Adrenal gland (tissue), 12 donors: ENCODE measurements around the gene TMCC2. TPM values are rescaled to one million over a fixed set of nuclear protein-coding genes. Genes with fewer than 3 reads are reported as not detected.
A peak's percentile ranks its signal among the peaks of the same experiment; 100 is the strongest.

Experiments
- DNase-seq, 7 donors: peaks; one replicate each; pipeline ENCODE4 v3.0.0-alpha.2; 2019 to 2020
- H3K27ac ChIP-seq, 5 donors: fragments of 200-600 bp; sonication (generic) in 4 of 5; 1 replicate in 3 of 5; 2 replicates in 2 of 5; pipeline versions ENCODE4 v1.5.1 to v1.8.0; 2016 to 2020; ENCODE audit warnings: mild to moderate bottlenecking in 1 of 5
- H3K27me3 ChIP-seq: fragments of 200-600 bp; 2 replicates; pipeline ENCODE4 v1.8.0; 2021
- H3K36me3 ChIP-seq, 2 donors: fragments of 200-600 bp; replicated peaks in 1 of 2; 1 replicate in 1 of 2; 2 replicates in 1 of 2; pipeline versions ENCODE4 v1.5.1 to v1.8.0; 2018 to 2022
- H3K4me1 ChIP-seq, 2 donors: fragments of 200-600 bp; replicated peaks in 1 of 2; 1 replicate in 1 of 2; 2 replicates in 1 of 2; pipeline versions ENCODE4 v1.5.1 to v1.8.0; 2018 to 2021
- H3K4me3 ChIP-seq, 4 donors: fragments of 200-600 bp; sonication (generic) in 3 of 4; one replicate each; pipeline ENCODE4 v1.5.1; 2016 to 2018
- H3K9me3 ChIP-seq, 3 donors: fragments of 200-600 bp; sonication (generic) in 1 of 3; replicated peaks in 1 of 3; 1 replicate in 2 of 3; 2 replicates in 1 of 3; pipeline versions ENCODE4 v1.5.1 to v1.8.0; 2016 to 2021
- POLR2A ChIP-seq, 2 donors: fragments of 450-650 bp; IDR thresholded peaks; one replicate each; pipeline ENCODE4 v1.6.1; 2017; ENCODE audit warnings: antibody characterized with exemption in 2 of 2, mild to moderate bottlenecking in 2 of 2, moderate library complexity in 1 of 2
- WGBS, 4 donors: extraction: QIAGEN DNeasy Blood & Tissue Kit in 2 of 4; methylation state at CpG; one replicate each; pipeline versions ENCODE4 v1.1.5 to v1.1.7; 2013 to 2017; 5-methylcytosine and 5-hydroxymethylcytosine counted together
- intact Hi-C, 2 donors: fragments of 100-400 bp; cut with DNase I; formaldehyde crosslinking; loops; one replicate each; pipeline versions ENCODE4 v1.14.1 to v1.15.0; 2022 to 2023
- polyA plus RNA-seq, 3 donors: library from polyadenylated mRNA; stranded (reverse); fragments of 200-250 nt in 2 of 3; fragments of 350-450 nt in 1 of 3; fragmentation: Illumina TruSeq in 1 of 3; extraction: RNeasy Lipid Tissue Mini Kit (QIAGEN cat#74804) in 1 of 3; gene quantifications; one replicate each; pipeline ENCODE4 v1.2.3, GENCODE V29; 2013 to 2014
- total RNA-seq, 9 donors: library from RNA; depleted of rRNA in 4 of 9; stranded (reverse); fragments of >200 nt in 4 of 9; fragments of 120-200 nt in 1 of 9; fragmentation: NEBNext Ultra II Directional in 1 of 9; extraction: Animal tissue kit (Norgen Biotek cat#: 25700) in 1 of 9; gene quantifications; one replicate each; pipeline versions ENCODE4 v1.1.0 to v1.2.4, GENCODE V29; 2013 to 2023
- TF ChIP-seq, protein P1 (sequence below), 6 experiments: fragments of 450-650 bp in 4 of 6; fragments of 200-600 bp in 2 of 6; sonication (generic) in 1 of 6; IDR thresholded peaks; 1 replicate in 5 of 6; 2 replicates in 1 of 6; pipeline versions ENCODE4 v1.5.1 to v1.8.0; 2016 to 2021; ENCODE audit warnings: antibody characterized with exemption in 6 of 6, mild to moderate bottlenecking in 2 of 6, moderate library complexity in 1 of 6
- donor health status: healthy with polysubstance abuse.
- donor health status: Bipolar disorder and iron deficiency.
- donor health status: DM: yes; HTN: yes; CAD: no.
- donor health status: DM: no; HTN: no; CAD: no.
- donor health status: DM: no; HTN: no; CAD: no.
- donor health status: DM: yes; HTN: yes; CAD: no.

TMCC2 gene
- total and polyA plus RNA-seq, 12 donors: 2.3 to 33.2 (median 7.5) TPM

DNA sequence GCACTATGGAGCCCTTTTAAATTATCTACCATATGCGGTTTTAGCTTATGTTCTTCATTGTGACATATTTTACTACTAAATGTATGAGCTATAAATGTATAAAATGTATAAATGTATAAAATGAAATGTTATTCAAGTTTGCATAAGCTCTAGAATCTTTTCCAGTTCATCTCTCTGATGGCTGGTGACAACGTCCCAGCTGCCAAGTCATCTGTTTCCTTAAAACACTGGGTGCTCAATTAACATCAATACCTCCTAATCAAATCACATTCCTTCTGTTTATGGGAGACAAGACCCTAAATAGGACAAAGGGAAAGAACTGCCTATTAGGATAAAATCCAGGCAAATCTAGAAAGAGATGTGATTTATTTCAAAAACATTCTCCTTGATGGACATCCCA is 39.1 kb upstream of the TMCC2 start:
- Histone ChIP-seq H3K27me3 (no peaks in the 10 kb centered on the region), H3K4me1 (peaks cover 14 to 50% of the 10 kb centered on the region in 2 donors), H3K27ac (peak overlapping the region in 1 of 5 donors; percentile 0), H3K4me3 (no peak overlapping the region), H3K36me3 (peaks cover 0 to 19% of the 10 kb centered on the region in 2 donors), H3K9me3 (no peaks in the 10 kb centered on the region)
- intact Hi-C loops: no loop called here
- no peak for TF ChIP-seq POLR2A (IDR thresholded peaks at IDR 0.05)
- TF ChIP-seq, protein P1, sequence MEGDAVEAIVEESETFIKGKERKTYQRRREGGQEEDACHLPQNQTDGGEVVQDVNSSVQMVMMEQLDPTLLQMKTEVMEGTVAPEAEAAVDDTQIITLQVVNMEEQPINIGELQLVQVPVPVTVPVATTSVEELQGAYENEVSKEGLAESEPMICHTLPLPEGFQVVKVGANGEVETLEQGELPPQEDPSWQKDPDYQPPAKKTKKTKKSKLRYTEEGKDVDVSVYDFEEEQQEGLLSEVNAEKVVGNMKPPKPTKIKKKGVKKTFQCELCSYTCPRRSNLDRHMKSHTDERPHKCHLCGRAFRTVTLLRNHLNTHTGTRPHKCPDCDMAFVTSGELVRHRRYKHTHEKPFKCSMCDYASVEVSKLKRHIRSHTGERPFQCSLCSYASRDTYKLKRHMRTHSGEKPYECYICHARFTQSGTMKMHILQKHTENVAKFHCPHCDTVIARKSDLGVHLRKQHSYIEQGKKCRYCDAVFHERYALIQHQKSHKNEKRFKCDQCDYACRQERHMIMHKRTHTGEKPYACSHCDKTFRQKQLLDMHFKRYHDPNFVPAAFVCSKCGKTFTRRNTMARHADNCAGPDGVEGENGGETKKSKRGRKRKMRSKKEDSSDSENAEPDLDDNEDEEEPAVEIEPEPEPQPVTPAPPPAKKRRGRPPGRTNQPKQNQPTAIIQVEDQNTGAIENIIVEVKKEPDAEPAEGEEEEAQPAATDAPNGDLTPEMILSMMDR (IDR thresholded peaks at IDR 0.05): no peak
- DNase-seq: no peak
- 38 to 86% (median 58%) methylated on average over 2 of the region's 2 CpGs for WGBS, 4 donors

- TF ChIP-seq, protein P1 (IDR thresholded peaks at IDR 0.05): no peak
- no peak for TF ChIP-seq POLR2A (IDR thresholded peaks at IDR 0.05)
- no peaks in the 10 kb centered on the region for H3K27me3 ChIP-seq
- no peaks in the 10 kb centered on the region for H3K9me3 ChIP-seq
- DNase-seq: no peak
- peaks cover 0 to 19% of the 10 kb centered on the region in 2 donors for H3K36me3 ChIP-seq
- H3K27ac ChIP-seq: peak overlapping the region in 2 of 5 donors; percentile 0 to 20
- H3K4me1 ChIP-seq: peaks cover 14 to 45% of the 10 kb centered on the region in 2 donors
- H3K4me3 ChIP-seq: no peak overlapping the region
- 42 to 53% (median 44%) methylated on average over 2 of the region's 2 CpGs for WGBS, 4 donors
- intact Hi-C loops: no loop called here
Measured at GRCh38 chr1:205189131-205189530, 38.6 kb upstream of the TMCC2 start.

DNA sequence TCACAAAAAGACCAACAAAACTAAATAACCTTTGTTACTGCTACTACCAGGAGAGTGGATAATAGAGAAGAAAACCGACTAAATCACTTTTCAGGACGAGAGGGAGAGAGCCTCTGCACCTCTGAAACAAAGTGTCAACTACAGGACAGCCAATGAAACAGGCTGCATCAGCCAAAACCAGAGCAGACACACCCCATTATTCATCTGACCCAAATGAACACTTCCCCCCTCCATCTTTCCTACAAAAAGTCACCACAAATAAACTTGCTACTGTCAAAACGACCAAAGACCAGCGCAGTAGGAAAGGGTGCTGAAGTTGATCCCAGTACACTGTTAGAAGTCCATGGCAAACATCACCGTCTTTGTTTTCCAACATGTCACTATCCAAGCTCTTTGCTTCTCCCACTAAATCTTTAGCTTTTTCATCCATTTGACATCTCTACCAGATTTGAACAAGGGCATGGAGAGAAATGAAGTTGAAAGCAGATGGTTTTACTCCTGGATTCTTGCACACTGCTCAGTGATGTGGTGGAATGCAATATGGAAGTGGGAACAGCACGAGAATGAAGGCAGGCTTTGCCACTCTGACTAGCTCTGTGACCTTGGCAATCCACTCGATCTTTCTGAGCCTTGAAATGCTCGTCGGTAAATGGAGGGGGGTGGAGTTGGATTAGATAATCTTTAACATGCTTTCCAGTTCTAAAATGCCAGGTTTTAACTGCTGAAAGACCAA is 36.7 kb upstream of the TMCC2 start:
- Histone ChIP-seq H3K27ac (peak overlapping the region in 3 of 5 donors; percentile 38 to 58 (median 38)), H3K27me3 (no peaks in the 10 kb centered on the region), H3K9me3 (no peaks in the 10 kb centered on the region), H3K36me3 (peaks cover 0 to 12% of the 10 kb centered on the region in 2 donors), H3K4me1 (peaks cover 14 to 49% of the 10 kb centered on the region in 2 donors), H3K4me3 (peak overlapping the region in 1 of 4 donors; percentile 9)
- WGBS, 4 donors: 36 to 51% (median 42%) methylated on average over 9 of the region's 9 CpGs
- TF ChIP-seq POLR2A (IDR thresholded peaks at IDR 0.05): no peak
- TF ChIP-seq, protein P1 (IDR thresholded peaks at IDR 0.05): no peak
- peak; percentile 42 to 71 (median 66) for DNase-seq
- intact Hi-C loops: no loop called here

GRCh38 chr1:205191622-205192021 is 36.1 kb upstream of the TMCC2 start:
- H3K9me3 ChIP-seq: no peaks in the 10 kb centered on the region
- no peak for DNase-seq
- peaks cover 0 to 8% of the 10 kb centered on the region in 2 donors for H3K36me3 ChIP-seq
- H3K4me1 ChIP-seq: peaks cover 14 to 49% of the 10 kb centered on the region in 2 donors
- H3K27me3 ChIP-seq: no peaks in the 10 kb centered on the region
- intact Hi-C loops: no loop called here
- 38 to 46% (median 41%) methylated on average over 2 of the region's 2 CpGs for WGBS, 4 donors
- peak overlapping the region in 1 of 4 donors; percentile 9 for H3K4me3 ChIP-seq
- no peak for TF ChIP-seq POLR2A (IDR thresholded peaks at IDR 0.05)
- H3K27ac ChIP-seq: peak overlapping the region in 3 of 5 donors; percentile 38 to 58 (median 38)
